Activated CD8-positive, alpha-beta memory T cell treated with anti-CD3 and anti-CD28 coated beads, Interleukin-2, amount 50 U/mL, for 24 hours (primary cell): Measurements from ENCODE around the gene PIEZO1.
"Not testable (repeated sequence)": the region's sequence is repeated elsewhere in the genome, so short reads cannot be mapped to it uniquely, and the experiment has no call there.

Source experiments
- DNase-seq: peaks from one replicate; pipeline ENCODE4 v3.0.0-alpha.2; 2020; ENCODE audit errors: extremely low read depth

PIEZO1 gene

DNA sequence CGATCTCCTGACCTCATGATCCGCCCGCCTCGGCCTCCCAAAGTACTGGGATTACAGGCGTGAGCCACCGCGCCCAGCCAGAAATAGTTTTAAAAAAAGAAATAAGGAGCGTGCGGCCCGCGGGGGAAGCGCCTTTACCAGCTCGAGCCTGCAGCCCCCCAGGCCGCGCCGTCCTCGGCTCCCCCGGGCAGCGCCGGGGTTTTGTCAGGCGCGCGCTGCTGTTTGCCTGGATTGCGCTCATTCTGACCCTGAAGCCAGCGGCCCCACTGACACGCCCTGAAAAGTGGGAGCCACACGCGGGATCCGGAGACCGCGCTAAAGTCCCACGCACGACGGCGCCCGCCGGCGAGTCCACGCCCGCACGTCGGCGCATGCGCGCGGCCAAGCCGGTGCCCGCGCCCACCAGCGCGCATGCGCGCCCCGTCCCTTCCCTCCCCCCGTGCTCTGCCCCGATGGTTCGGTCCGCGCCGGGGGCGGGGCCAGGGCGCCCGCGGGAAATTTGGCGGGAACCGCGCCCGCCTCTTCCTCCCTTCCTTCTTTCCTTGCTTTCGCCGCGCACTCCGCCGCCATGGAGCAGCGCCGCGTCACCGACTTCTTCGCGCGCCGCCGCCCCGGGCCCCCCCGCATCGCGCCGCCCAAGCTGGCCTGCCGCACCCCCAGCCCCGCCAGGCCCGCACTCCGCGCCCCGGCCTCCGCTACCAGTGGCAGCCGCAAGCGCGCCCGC is 18.4 kb upstream of the PIEZO1 start, which contains the start of gene CDT1:
CDT1 (plus strand) TSS at position 526 of the 724 bp plus-strand sequence; CDS start at position 569, 43 bp downstream.
- DNase-seq = peak; percentile 51

DNA sequence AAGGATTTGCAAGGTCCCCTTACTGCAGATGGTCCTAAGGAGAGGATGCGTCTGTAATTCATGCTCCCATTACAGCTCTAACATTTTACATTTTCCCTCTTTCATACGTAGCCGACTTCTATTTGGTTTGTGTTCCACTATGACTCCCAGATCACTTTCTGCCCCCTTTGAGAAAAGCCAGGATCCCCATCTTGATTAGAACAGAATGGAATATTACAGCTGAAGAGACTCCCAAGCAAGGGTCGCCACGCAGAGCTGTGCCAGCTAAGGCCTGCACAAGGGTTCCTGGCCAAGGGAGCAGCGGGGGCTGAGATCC is 15.2 kb upstream of the PIEZO1 start:
- no peak for DNase-seq

DNA sequence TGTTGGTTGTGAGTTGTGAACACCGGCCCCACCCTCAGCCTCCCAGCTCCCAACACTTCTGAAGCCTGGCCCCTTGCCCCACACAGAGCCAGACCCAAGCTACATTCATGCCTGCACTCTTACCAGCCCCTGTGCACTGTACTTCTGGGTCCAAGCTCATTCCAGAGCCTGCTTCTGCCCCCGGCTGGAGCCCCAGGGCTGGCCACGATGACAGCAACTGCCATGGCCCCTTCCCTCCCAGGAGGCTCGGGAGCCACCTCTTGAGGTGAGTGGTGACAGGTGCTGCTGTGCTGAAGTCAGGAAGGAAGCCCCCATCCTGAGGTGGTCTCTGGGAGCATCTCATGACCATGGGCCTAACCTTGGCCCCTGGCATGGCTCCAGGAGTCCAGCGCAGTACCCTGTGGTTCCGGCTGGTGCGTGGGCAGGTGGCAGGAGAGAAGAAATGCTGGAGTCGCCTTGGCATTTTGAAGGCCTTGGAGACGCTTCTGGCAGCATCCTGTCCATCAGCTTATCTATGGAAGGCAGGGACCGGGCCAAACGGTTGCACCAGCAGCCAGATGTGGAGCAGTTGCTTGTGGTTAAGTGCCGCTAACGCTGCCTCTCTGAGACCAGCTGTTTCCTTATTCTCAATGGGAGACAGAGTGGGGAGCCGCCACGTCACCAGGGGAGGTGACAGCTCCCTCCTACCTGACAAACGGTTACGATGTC is 14.7 kb upstream of the PIEZO1 start:
- DNase-seq = no peak

DNA sequence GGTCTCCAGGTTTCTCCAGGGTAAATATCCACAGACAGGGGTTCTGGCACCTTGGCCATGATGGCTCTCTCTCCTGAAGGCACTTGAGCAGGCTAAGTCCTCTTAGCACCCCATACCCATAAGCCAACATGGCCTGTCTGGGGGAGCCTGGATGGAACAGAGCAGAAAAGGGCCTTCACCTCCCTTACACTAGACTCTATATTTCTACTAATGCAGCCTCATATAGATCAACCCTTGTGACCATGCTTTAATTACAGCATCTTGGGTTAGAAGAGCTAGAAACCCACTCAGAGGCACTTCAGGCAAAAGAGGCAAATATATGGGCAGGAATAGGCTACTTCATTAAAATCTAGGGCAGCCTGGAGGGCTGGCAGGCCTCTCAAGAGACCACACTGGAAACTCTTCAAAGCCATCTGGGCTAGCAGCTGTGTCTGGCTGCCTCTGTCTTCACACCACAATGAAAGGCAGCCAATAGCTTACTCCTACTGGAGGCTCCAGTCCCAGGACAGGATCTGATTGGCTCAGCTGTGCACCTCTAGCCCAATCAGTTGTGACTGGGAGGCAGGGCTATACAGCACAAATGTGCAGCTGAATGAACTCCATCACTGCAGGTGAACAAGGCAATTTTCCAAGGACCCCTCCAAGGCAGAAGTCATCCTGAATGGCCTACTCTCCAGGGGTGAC is 13.9 kb upstream of the PIEZO1 start:
- no peak for DNase-seq

DNA sequence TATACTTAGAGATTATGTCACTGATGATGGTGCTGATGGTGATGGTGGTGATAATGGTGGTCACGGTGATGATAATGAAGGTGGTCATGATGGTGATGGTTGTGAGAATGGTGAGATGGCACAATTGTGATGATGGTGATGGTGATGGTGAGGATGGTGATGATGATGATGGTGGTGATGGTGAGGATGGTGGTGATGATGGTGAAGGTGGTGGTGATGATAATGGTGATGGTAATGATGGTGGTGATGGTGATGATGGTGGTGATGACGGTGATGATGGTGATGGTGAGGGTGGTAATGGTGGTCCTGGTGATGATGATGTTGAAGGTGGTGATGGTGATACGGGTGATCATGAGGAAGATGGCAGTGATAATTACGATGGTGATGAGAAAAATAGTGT is 13.1 kb upstream of the PIEZO1 start:
- no peak for DNase-seq

DNA sequence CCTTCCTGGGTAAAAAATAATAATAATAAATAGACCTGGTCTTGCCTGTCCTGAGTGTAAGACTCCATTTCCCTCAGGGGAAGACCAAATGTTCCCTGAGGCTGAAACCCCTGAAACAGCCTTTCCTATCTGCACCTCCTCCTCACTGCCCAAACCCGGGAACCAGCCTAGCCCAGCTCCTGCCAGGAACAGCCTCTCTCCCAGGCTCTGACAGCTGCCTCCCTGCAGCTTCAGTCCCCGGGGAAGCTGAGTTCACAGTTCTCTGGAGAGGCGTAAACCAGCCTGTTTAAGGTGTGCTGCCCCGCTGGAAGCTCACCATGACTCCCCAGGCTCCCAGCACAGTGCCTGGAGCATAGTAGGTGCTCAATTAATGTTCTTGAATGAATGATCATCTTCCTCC is 11.3 kb upstream of the PIEZO1 start:
- DNase-seq = no peak

DNA sequence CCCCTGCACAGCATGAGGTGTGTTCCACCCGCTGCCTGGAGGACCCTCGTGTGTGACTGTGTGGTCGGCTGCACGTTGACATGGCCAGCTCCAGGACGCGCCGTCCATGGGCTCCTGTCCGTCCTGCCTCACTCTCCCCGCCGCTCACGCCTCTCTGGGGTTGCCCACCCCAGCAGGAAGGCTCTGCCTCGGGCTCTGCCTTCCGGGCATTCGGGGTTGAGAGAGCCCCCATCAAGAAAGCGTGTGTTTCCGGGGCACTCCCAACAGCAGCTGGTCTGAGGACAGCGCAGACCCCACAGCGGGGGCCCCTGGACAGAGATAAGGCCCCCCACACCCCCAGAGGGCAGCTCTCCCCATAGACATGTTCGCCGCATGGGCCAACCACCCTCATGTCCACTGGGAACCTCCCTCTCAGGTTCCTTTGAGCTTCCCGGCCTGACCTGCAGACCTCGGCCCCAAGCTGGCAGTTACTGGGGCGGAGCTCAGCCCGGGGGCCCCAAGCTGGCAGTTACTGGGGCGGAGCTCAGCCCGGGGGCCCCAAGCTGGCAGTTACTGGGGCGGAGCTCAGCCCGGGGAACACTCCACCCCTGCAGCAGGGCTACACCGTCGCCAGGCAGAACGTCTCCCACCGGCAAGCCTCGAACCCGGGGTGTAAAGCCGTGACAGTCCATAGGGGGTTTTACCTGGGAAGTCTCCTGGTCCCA is 8.4 kb upstream of the PIEZO1 start:
- no peak for DNase-seq

DNA sequence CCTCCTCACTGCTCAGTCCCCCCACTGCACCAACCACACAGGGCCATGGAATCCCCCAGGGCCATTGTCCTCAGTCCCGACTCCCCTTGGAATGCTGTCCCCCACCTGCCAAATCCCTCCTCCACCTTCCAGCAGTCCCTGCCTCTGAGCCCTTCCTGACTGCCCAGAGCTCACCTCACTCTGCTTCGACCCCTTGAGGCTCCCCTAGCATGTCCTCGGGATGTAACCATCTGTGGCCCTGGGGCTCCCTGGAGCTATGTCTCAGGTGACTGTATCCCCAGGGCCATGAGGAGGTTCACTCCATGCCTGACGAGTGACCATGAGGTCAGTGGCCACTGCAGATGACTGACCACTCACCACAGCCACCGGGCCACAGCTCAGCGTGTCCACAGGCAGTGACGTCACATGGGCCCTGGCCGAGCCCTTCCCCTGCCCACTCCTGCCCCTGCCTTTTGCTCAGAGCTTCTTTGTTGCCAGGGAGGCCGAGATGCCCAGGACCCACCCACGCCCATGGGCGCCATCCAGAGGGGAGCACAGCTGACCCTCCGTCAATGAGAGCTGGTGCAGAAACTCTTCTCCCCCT is 7.7 kb upstream of the PIEZO1 start:
- DNase-seq = no peak

DNA sequence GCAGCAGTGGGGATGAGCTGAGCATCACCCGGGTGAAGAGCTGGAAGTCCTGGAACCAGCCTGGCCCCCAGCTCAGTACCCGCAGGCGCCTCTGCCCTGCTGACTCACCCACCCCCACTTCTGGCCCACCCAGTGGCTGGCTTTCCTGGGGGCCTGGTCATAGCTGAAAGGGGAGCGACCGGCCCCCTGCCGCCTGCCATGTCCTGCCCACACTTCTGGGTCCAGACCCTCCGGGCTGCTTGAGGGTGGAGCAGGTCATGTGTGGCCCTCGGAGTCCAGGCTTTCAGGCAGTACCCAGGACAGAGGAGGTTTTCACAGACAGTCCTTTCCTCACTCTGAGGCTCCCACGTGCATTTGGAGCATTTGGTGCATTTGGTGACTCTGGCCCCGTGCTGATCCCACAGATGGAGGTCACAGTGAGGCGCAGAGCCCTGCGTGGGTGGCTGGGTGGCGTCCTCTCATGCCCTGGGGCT is 7.1 kb upstream of the PIEZO1 start:
- DNase-seq = no peak

DNA sequence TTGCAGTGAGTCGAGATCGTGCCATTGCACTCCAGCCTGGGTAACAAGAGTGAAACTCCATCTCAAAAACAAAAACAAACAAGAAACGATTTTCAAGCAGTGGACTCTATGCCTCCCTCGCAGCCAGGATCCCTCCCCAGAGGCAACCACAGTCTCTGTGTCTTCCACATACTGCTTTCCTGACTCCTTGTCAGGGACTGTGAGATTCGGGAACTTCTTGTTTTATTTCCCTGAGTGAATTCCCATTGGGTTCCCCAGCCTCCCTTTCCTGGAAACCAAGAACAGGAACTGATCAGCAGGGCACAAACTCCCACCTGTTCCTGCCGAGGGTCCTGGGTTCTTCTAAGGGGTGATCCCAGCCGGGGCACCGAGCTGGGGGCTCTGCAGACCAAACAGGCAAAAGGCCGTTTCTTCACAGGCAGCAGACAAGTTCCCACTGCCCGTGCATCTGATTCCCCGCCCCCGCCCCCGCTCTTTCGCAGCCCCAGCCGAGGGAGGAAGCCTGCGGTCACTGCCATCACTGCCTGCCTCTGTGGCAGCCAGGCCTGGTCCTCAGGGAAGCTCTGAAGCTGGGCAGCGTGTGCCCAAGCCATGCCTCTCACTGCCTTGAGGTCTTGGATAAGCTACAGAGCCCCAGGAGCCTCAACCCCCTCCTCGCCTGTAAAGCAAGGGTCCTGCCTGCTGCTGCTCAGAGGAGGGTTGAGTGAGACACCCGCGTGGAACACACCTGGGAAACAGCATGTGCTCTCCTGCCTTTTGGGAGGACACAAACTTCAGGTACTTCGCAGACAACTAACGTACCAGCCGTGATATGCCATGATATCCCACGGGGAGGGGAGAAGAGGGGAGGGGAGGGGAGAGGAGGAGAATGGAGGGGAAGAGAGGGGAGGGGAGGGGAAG is 5.5 kb upstream of the PIEZO1 start:
- no peak for DNase-seq

DNA sequence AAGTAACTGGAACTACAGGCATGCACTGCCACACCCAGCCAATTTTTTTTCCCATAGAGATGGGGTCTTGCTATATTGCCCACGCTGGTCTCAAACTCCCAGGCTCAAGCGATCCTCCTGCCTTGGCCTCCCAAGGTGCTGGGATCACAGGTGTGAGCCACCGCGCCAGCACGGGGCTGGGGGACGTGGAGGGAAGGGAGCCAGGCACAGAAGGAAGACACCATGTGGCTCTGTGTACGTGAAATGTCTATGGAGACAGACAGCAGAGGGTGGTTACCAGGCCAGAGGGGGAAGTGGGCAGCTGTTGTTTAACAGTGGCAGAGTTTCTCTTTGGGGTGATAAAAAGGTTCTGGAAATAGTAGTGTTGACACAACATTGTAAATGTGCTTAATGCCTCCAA is 4.6 kb upstream of the PIEZO1 start:
- no peak for DNase-seq

DNA sequence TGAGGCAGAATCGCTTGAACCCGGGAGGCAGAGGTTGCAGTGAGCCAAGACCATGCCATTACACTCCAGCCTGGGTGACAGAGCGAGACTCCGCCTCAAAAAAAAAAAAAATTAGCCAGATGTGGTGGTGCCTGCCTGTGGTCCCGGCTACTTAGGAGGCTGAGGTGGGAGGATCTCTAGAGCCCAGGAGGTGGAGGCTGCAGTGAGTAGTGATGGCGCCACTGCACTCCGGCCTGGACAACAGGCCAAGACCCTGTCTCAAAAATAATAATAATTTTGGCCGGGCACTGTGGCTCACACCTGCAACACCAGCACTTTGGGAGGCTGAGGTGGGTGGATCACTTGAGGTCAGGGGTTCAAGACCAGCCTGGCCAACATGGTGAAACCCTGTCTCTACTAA is 3.7 kb upstream of the PIEZO1 start:
- DNase-seq = not testable (repeated sequence)

DNA sequence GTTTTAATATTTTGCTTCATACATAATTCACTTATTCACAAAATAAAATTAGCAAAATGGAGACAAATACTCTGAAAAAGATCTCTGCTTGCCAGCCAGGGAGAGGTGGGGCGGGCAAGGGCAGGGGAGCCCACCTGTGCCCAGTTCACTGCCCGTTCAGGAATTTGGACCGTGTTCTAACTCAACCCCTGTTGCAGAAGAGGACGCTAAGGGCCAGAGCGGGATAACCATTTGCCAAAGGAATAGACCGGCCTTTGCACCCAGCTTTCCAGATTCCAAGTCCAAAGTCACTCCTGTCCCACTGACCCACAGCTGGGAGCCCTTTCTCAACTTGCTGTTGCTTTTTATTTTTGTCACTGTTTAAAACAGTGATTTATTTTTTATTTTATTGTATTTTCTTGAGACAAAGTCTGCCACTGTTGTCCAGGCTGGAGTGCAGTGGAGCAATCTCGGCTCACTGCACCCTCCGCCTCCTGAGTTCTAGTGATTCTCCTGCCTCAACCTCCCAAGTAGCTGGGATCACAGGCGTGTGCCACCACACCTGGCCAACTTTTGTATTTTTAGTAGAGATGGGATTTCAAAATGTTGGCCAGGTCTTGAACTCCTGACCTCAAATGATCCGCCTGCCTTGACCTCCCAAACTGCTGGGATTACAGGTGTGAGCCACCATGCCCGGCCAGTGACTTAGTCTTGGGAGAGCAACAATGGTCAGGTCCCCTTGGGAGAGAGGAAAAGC is 2.7 kb upstream of the PIEZO1 start:
- DNase-seq = no peak

DNA sequence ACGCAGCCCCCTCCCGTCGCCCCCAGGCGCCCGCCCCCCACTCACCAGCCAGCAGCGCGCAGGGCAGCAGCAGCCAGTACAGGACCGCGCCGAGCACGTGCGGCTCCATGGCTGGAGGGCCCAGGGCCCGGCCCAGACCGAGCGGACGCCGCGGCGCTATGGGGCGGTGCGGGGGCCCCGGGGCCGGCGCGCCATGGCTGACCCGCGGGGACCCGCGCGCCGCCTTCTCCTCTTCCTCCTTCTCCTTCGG is 239 bp downstream of the PIEZO1 start:
- no peak for DNase-seq

DNA sequence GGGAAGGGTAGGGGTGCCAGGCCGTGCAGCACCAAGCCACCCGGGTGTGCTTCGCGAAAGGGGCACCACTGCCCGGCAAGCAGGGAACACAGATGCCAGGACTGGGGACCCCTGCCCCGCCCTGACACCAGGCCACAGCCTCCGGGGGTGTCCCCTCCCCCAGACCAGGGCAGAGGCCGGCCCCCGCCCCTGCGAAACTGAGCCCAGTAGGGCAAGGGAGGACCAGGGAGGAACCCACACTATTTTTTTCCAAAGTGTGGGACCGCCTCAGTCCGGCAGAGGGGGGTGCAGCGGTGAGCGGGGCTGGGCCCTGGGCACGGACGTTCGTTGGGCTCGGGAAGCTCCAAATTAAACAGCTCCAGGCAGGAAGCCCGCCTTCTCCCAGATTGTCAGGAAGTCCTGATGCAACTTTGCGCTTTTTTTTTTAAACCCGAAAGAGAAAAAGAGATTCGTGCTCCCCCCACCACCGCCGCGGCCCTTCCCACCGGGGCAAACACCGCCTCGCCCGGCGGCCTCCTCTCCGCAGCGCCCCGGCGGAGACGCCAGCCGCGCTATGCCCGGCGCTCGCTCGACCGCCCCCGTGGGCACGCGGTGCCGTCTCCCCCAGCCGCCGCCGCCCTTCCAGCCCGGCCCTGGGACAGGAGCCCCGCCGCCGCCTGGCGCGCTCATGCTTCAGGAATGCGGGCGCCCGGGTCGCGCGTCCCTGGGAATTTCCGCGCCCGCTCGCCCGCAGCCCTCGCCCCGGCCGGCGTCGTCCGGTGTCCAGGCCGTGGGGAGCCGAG is 755 bp downstream of the PIEZO1 start:
- no peak for DNase-seq

DNA sequence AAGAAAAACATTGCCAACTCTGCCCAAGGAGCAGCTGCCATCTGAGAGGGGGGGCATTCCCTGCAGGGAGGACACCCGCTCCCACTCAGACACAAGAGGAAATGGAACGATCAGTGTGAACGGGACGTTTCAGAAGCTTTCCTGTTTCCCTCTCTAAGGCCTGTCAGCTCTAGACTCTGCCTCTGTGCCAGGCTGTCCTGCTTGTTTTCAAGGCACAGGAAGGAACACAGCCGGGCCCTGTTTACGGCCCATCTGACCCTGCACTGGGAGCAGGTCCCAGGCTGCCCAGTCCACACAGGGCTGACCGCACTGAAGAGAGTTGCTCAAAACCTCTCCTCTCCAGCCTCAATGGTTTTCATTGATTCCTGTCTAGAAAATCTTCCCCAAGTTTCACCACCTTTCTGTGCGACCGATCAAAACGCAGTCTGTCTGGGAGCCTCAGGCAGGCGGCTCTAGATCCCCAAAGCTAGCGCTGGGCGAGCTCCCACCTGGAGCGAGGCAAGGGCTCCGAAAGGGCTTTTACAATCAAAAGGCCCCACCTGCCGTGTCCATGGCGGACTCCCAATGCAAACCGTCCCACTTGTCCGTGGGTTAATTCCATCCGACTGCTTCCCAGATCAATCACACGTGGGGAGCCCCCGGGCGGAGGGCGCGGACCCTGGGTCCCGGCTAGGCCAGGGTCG is 1.5 kb downstream of the PIEZO1 start:
- no peak for DNase-seq

DNA sequence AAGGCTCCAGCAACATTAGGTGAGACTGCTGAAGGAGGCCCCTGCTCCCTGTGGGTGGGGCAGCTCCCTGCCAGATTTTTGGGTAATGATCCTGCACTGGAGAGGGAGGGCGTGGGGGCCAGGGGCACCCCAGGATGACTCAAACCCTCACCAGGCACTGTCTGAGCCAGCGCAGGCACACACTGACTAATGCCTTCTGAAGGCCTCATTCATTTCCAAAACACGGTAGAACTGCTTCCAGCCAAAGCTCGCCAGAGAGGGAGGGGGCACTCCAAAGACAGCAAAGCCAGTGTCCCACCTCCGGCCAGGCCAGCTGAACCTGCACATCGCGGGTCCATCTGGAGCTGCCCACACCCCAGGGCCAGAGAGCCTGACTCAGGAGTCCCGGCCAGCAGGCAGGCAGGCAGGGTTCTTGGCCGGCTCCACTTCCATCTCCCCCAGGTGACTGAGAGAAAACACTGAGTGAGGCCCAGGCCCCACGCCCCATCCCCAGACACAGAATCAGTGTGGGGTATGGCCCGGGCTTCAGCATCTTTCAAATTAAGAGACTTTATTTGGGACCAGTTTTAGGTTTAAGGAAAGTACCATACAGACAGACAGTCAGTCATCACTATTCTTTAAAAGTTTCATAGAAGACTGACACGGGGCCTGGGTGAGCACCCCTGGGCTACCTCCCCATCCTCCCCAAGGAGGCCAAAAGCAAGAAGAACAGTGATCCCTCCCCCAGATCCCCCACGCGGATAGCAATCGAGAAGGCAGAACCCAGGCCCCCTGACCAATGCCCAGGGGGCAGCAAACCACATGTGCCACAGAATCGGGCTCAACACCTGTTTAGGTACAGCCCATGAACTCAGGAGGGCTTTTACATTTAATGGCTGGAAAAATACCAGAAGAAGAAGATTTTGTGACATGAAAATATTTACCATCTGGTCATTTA is 2.3 kb downstream of the PIEZO1 start:
- peak; percentile 75 for DNase-seq
